ENCODE results near the gene ZDHHC9. TPM values are rescaled to one million over a fixed set of nuclear protein-coding genes. Genes with fewer than 3 reads are reported as not detected.

ZDHHC9 gene
- total RNA-seq, 2 donors from 2014 or later: 12.7 to 12.9 TPM

- no peaks in the 10 kb centered on the region for H3K9me3 ChIP-seq
- no peak overlapping the region for H3K4me3 ChIP-seq
- DNase-seq (no peak), ATAC-seq (no peak)
- intact Hi-C loops (cut with DNase I): no loop called here
- H3K27ac ChIP-seq: no peak overlapping the region
- no peaks in the 10 kb centered on the region for H3K27me3 ChIP-seq
- H3K4me1 ChIP-seq: no peaks in the 10 kb centered on the region
- H3K36me3 ChIP-seq (replicated peaks in 1 of 2; ENCODE audit: insufficient read depth in 1 of 2, low read depth in 2 of 2): no peaks in the 10 kb centered on the region
- WGBS, 2 donors: 92 to 100% methylated on average over 3 to 4 of the region's 20 CpGs
- TF ChIP-seq CTCF (IDR thresholded peaks at IDR 0.05) (no peak), POLR2A (IDR thresholded peaks at IDR 0.05) (no peak)
Observed at GRCh38 chrX:129793604-129794191, 50.0 kb downstream of the ZDHHC9 start.

- ATAC-seq: no peak
- no peaks in the 10 kb centered on the region for H3K36me3 ChIP-seq (replicated peaks in 1 of 2; ENCODE audit: insufficient read depth in 1 of 2, low read depth in 2 of 2)
- H3K27me3 ChIP-seq: no peaks in the 10 kb centered on the region
- no peak overlapping the region for H3K4me3 ChIP-seq
- DNase-seq: no peak
- TF ChIP-seq POLR2A (IDR thresholded peaks at IDR 0.05): no peak
- TF ChIP-seq CTCF (IDR thresholded peaks at IDR 0.05): no peak
- no peak overlapping the region for H3K27ac ChIP-seq
- no peaks in the 10 kb centered on the region for H3K9me3 ChIP-seq
- intact Hi-C loops (cut with DNase I): no loop called here
- H3K4me1 ChIP-seq: no peaks in the 10 kb centered on the region
- WGBS, 2 donors: 93% methylated on average over 3 to 11 of the region's 18 CpGs
Observed at GRCh38 chrX:129792586-129793291, 50.9 kb downstream of the ZDHHC9 start.

- WGBS, 2 donors: 58 to 87% methylated on average over 3 to 9 of the region's 11 CpGs
- Histone ChIP-seq H3K27me3 (no peaks in the 10 kb centered on the region), H3K9me3 (no peaks in the 10 kb centered on the region), H3K4me3 (no peak overlapping the region), H3K36me3 (replicated peaks in 1 of 2; ENCODE audit: insufficient read depth in 1 of 2, low read depth in 2 of 2) (no peaks in the 10 kb centered on the region), H3K27ac (no peak overlapping the region), H3K4me1 (no peaks in the 10 kb centered on the region)
- ATAC-seq: no peak
- DNase-seq: no peak
- TF ChIP-seq POLR2A (IDR thresholded peaks at IDR 0.05): no peak
- TF ChIP-seq CTCF (IDR thresholded peaks at IDR 0.05): no peak
- intact Hi-C loops (cut with DNase I): no loop called here
Observed at GRCh38 chrX:129791961-129792570, 51.6 kb downstream of the ZDHHC9 start.

- WGBS, 2 donors: 78 to 100% methylated on average over 1 to 8 of the region's 8 CpGs
- no peaks in the 10 kb centered on the region for H3K36me3 ChIP-seq (replicated peaks in 1 of 2; ENCODE audit: insufficient read depth in 1 of 2, low read depth in 2 of 2)
- TF ChIP-seq CTCF (IDR thresholded peaks at IDR 0.05): no peak
- no peak for TF ChIP-seq POLR2A (IDR thresholded peaks at IDR 0.05)
- no peak overlapping the region for H3K27ac ChIP-seq
- no peaks in the 10 kb centered on the region for H3K27me3 ChIP-seq
- no peak for ATAC-seq
- no peaks in the 10 kb centered on the region for H3K4me1 ChIP-seq
- no peak for DNase-seq
- H3K9me3 ChIP-seq: no peaks in the 10 kb centered on the region
- intact Hi-C loops (cut with DNase I): no loop called here
- H3K4me3 ChIP-seq: no peak overlapping the region
Observed at GRCh38 chrX:129791336-129791735, 52.4 kb downstream of the ZDHHC9 start.

All from body of pancreas (tissue), 4 donors.